Lung (tissue), 12 donors: Measurements from ENCODE around the gene UBN1. TPM values are rescaled to one million over a fixed set of nuclear protein-coding genes. Genes with fewer than 3 reads are reported as not detected.

Source experiments
- ATAC-seq: fragments of 200-7000 bp; cut with Tn5 transposase; one replicate; pipeline ENCODE4 v1.9.1; 2020; ENCODE audit warnings: moderate number of reproducible peaks; ENCODE audit not compliant: insufficient read depth, low FRiP score
- DNase-seq, 3 donors: peaks; one replicate each; pipeline ENCODE4 v3.0.0-alpha.2; 2013 to 2017
- H3K27ac ChIP-seq, 2 donors: one replicate each; pipeline ENCODE4 v1.5.1; 2013; ENCODE audit warnings: mild to moderate bottlenecking in 2 of 2, moderate library complexity in 2 of 2, control low read depth in 1 of 2, inconsistent platforms in 1 of 2, low read depth in 1 of 2, low read length in 1 of 2
- H3K27me3 ChIP-seq, 3 donors: one replicate each; pipeline ENCODE4 v1.5.1; 2013; ENCODE audit warnings: low read length in 2 of 3; ENCODE audit not compliant: control insufficient read depth in 3 of 3, insufficient read depth in 3 of 3
- H3K36me3 ChIP-seq, 4 donors: one replicate each; pipeline ENCODE4 v1.5.1; 2013; ENCODE audit warnings: low read length in 4 of 4, mild to moderate bottlenecking in 1 of 4, moderate library complexity in 1 of 4; ENCODE audit not compliant: control insufficient read depth in 4 of 4, insufficient read depth in 4 of 4
- H3K4me1 ChIP-seq, 5 donors: one replicate each; pipeline ENCODE4 v1.5.1; 2013; ENCODE audit warnings: low read length in 5 of 5, mild to moderate bottlenecking in 2 of 5, moderate library complexity in 1 of 5; ENCODE audit not compliant: control insufficient read depth in 5 of 5, insufficient read depth in 5 of 5
- H3K4me3 ChIP-seq: one replicate; pipeline ENCODE4 v1.5.1; 2013; ENCODE audit warnings: mild to moderate bottlenecking, control low read depth, moderate library complexity
- H3K9ac ChIP-seq, 2 donors: one replicate each; pipeline ENCODE4 v1.5.1; 2013; ENCODE audit warnings: low read length in 2 of 2, control low read depth in 1 of 2; ENCODE audit not compliant: insufficient read depth in 1 of 2
- H3K9me3 ChIP-seq, 4 donors: one replicate each; pipeline ENCODE4 v1.5.1; 2013; ENCODE audit warnings: low read length in 3 of 4, mild to moderate bottlenecking in 1 of 4, moderate library complexity in 1 of 4; ENCODE audit not compliant: control insufficient read depth in 4 of 4, insufficient read depth in 3 of 4
- CTCF ChIP-seq: IDR thresholded peaks from 2 replicates; pipeline ENCODE4 v1.5.1; 2012; ENCODE audit warnings: mild to moderate bottlenecking; ENCODE audit errors: control extremely low read depth, extremely low read depth
- WGBS, 2 donors: extraction: QIAGEN DNeasy Blood & Tissue Kit; methylation state at CpG; one replicate each; pipeline ENCODE4 v1.1.7; 2013; 5-methylcytosine and 5-hydroxymethylcytosine counted together
- polyA plus RNA-seq, 2 donors: library from polyadenylated mRNA; stranded (reverse); fragments of 200-250 nt; gene quantifications; one replicate each; pipeline ENCODE4 v1.2.1, GENCODE V29; 2013
- total RNA-seq, 2 donors: library from RNA; depleted of rRNA in 1 of 2; stranded (reverse); fragments of >200 nt in 1 of 2; gene quantifications; one replicate each; pipeline ENCODE4 v1.2.1, GENCODE V29; 2014 to 2021
- donor health status: control.
- donor health status: control.
- donor health status: Bipolar disorder and iron deficiency.
- donor health status: healthy.
- donor health status: DM: yes; HTN: yes; CAD: no.

UBN1 gene
- total and polyA plus RNA-seq, 4 donors: 13.3 to 37.8 (median 19.9) TPM

GRCh38 chr16:4909825-4910224 is 62.5 kb downstream of the UBN1 start:
- no peak for DNase-seq
- WGBS, 2 donors: 92% methylated on average over 7 of the region's 7 CpGs
- Histone ChIP-seq H3K36me3 (no peaks in the 10 kb centered on the region), H3K27me3 (no peaks in the 10 kb centered on the region), H3K4me3 (no peak overlapping the region), H3K4me1 (no peaks in the 10 kb centered on the region), H3K9ac (no peak overlapping the region), H3K27ac (no peak overlapping the region), H3K9me3 (no peaks in the 10 kb centered on the region)
- ATAC-seq: no peak
- no peak for TF ChIP-seq CTCF

GRCh38 chr16:4910828-4911227 is 63.5 kb downstream of the UBN1 start:
- TF ChIP-seq CTCF: no peak
- no peak for DNase-seq
- Histone ChIP-seq H3K36me3 (no peaks in the 10 kb centered on the region), H3K27me3 (no peaks in the 10 kb centered on the region), H3K4me3 (no peak overlapping the region), H3K27ac (no peak overlapping the region), H3K4me1 (no peaks in the 10 kb centered on the region), H3K9me3 (no peaks in the 10 kb centered on the region), H3K9ac (no peak overlapping the region)
- ATAC-seq: no peak
- 88 to 92% methylated on average over 12 of the region's 12 CpGs for WGBS, 2 donors

GRCh38 chr16:4911970-4912386 is 64.7 kb downstream of the UBN1 start:
- Histone ChIP-seq H3K27me3 (no peaks in the 10 kb centered on the region), H3K9ac (no peak overlapping the region), H3K4me3 (no peak overlapping the region), H3K4me1 (no peaks in the 10 kb centered on the region), H3K9me3 (no peaks in the 10 kb centered on the region), H3K27ac (no peak overlapping the region), H3K36me3 (no peaks in the 10 kb centered on the region)
- no peak for ATAC-seq
- no peak for DNase-seq
- WGBS, 2 donors: 74 to 78% methylated on average over 6 of the region's 6 CpGs
- TF ChIP-seq CTCF: no peak

- 63 to 83% methylated on average over 7 of the region's 7 CpGs for WGBS, 2 donors
- Histone ChIP-seq H3K4me3 (no peak overlapping the region), H3K27ac (no peak overlapping the region), H3K4me1 (no peaks in the 10 kb centered on the region), H3K9ac (no peak overlapping the region), H3K9me3 (no peaks in the 10 kb centered on the region), H3K27me3 (no peaks in the 10 kb centered on the region), H3K36me3 (no peaks in the 10 kb centered on the region)
- TF ChIP-seq CTCF: no peak
- DNase-seq (no peak), ATAC-seq (no peak)
These were observed 66.0 kb downstream of the UBN1 start for GRCh38 chr16:4913130-4913773.
